NT2/D1 (cell line): Measurements from ENCODE around the gene INO80C.

ENCODE experiments used
- YY1 ChIP-seq: IDR thresholded peaks from 2 replicates; pipeline ENCODE4 v1.6.1; 2011; ENCODE audit not compliant: insufficient read length, insufficient read depth
- ZNF274 ChIP-seq: IDR thresholded peaks from 2 replicates; pipeline ENCODE4 v1.6.1; 2011; ENCODE audit warnings: mild to moderate bottlenecking, low read depth, low read length

GRCh38 chr18:35467624-35468016 is 30.1 kb downstream of the INO80C start:
- no peak for TF ChIP-seq ZNF274
- no peak for TF ChIP-seq YY1
